ENCODE measurements around the gene RARRES1. TPM values are rescaled to one million over a fixed set of nuclear protein-coding genes. Genes with fewer than 3 reads are reported as not detected.
A peak's percentile ranks its signal among the peaks of the same experiment; 100 is the strongest.

The RARRES1 gene
- total RNA-seq, 1 donor from 2014 or later: 1.3 TPM

DNA sequence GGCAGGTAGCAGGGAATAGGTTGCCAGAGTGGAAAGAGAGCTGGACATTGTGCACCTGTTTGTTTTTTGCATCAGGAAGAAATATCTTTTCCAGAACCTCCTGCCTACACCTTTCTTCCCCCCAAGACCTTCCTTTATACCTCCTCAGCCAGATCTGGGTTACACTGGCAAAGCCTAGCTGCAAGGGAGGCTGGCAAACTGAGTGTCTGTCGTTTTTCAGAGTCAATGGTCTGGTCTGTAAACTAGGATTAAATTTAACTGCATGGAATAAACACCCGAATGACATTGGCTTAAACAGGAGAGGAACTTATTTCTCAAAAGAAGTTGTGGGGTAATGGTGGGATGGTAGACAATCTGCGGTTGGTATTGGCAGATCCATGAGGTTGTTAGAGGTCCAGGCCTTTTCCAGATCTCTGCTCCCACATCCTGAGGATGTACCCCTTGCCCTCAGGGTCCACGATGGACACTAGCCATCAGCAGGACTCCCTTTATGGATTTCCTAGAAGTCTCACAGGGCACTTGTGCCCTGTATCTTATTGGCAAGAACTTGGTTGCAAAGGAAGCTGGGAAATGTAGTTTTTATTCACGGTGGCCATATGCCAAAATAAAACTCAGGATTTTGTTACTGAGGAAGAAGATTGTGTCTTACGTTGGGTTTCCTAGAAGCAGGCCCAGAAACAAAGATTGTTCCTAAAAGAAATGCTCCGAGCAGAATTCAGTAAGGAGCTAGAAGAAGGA, 3.2 kb upstream of the RARRES1 start:
- no peak for DNase-seq (ENCODE audit: extremely low read depth, low read depth, low spot score)

DNA sequence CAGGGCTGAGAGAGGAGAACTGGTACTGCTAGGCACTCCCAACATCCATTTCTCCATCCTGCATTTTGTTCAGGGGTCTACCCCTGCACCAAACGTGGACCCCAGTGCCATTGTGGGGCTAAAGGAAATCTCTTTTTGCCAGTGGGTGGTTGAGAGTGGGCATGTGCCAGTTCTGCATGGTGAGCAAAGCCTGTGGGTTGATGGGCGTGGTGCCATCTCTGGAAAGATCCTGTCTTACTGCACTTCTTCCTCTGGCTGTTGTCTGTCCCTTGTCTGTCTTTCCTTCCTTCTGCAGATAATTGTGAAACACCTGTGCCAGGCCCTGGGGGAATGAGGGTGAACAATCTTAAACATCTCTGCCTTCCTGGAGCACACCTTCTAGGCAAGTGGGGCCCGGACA, 1.4 kb upstream of the RARRES1 start:
- DNase-seq (ENCODE audit: extremely low read depth, low read depth, low spot score): no peak

DNA sequence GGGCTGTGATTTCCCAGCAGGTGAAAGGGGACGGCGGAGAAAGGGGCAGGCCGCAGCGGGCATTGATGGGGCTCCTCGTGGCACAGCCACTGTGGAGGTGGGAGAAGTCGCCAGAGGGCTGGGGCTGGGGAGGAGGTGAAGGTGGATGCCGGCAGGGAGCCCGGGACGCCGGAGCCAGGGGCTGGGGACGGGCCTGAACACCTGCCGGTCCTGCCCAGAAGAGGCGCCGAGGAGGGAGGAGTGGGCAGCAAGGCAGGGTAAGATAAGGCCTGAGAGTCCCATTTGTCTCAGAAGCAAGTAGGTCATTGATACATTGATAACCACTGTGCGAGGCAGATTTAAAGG, 571 bp upstream of the RARRES1 start:
- DNase-seq (ENCODE audit: extremely low read depth, low read depth, low spot score): no peak

DNA sequence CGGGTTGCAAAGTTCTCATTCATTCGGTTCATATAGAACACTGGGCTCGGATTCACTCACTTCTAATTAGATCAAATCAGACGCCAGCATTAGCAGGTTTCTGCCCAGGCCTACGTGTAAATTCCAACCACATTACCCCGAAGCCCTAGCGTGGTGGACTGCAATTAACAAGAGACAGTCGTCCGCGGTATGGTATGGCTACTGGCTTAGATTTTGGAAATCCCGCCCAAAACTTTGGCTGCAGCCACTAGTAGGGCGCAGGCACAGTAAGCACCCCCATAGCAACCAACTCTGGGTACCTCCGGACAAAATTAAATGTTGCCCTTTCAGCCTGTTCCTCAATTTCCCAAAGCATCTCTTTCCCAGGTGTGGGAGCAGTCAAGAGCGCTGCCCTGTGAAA, 771 bp downstream of the RARRES1 start:
- DNase-seq (ENCODE audit: extremely low read depth, low read depth, low spot score): no peak

DNA sequence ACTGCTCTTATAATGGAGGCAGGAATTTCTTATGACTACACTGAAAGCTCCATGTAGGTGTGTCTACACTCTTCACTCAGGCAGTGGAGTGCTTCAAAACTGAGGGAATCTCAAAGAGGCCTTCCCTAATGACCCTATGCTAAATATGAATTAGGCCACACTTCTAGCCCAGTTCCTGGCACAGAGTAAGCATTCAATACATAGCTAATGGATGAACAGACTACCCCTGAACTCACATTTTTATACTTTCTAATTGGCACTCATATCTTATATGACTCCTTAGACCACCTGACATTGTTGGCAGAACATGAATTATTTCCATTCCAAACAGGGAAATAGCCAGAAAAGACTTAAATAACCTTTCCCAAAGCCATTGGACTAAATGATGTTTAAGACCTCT, 3.4 kb downstream of the RARRES1 start:
- no peak for DNase-seq (ENCODE audit: extremely low read depth, low read depth, low spot score)

DNA sequence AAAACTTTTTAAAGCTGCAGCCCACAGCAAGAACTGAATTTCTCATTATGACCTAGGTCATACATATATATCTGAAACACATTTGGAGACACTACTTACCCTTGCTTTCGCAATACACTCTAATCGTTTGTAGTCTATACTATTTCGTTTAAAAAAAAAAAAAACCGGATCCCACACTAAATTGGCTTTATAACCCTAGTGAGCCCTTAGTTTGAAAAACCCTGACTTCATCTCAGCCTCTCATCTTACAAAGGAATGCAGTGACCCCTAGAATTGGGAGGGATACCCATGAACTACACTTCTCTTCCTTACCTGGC, 4.2 kb downstream of the RARRES1 start:
- DNase-seq (ENCODE audit: extremely low read depth, low read depth, low spot score): no peak

DNA sequence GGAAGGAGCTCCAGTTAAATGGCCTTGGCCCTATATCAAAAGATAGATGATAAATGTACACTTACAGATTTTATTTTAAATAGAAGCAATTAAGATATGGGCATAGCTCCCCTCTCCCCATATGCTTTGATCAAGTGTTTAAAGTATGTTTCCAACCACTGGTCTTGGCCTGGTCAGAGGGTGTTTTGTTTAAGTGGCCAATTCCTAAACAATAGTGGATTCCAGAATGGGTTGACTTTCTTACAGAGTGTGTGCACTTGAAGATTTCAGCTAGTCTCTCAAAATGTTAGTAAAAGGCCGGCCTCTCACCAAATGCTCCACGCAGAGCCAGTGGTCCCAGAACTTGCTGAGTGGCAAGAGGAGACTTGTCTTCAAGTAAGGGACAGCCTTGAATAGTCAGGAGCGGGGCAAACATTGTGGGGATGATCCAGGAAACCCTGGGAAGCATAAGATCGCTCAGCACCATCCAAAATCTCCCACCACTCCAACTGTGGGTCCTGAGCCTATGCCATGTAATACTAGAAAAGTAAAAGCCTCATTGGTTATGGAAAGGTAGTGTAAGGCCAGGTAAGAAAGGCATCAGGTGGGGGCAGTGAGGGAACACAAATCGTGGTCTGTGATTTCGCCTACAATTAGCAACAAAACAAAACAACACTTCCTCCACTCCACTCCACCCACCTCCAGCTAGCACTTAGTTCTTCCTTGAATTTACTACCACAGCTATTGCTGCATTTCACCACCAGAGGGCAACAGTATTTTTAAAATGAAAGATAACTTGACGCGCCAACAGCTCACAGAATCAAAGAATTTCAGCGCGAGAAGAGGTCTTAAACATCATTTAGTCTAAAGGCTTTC, 4.8 kb downstream of the RARRES1 start:
- DNase-seq (ENCODE audit: extremely low read depth, low read depth, low spot score): peak; percentile 42

DNA sequence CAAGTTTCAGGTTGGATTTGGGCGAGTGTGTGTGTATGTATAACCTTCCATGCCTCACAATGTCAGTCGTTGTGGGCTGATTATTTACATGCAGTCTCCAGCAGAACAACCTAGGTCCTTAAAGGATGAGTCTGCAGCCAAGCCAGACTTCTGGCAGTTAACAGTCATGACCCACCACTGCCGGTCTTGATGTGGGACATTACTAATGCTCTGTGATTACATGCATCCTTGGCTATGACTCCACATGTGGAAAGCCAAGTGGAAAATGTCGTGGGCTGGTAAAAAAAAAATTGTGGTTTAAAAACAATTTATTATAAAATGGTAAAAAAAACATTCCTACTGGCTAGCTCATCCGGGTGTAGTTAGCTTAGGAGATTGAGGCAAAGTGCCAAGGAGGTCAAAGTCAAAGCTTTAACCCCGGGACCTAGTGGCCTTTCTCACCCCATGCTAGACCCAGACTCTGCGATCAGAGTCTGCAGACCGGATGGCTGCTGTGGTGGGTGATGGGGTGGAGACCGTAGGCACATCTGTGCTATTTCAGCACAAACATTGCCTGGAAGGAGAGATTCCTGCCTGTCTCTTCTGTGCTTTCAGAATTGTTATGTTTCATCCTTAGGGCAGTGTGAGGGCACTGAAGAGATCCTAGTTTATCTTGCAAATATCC, 6.8 kb downstream of the RARRES1 start:
- peak; percentile 51 for DNase-seq (ENCODE audit: extremely low read depth, low read depth, low spot score)

DNA sequence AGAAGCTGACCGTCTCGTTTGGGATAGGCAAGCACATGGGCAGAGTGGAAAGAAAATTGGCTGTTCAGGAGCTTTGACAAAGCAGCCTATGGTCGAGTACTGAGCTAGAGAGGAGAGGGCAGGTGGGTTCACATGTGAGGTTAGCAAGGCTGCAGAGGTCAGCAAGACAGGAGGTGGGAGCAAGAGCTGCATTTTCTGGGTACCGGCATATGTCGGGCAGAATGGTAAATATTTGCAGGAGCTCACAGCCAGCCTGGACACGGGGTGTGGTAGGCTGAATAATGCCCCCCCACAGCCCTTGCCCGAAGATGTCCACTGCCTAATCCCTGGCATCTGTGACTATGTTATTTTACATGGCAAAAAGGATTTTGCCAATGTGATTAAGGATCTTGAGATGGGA, 8.3 kb downstream of the RARRES1 start:
- no peak for DNase-seq (ENCODE audit: extremely low read depth, low read depth, low spot score)

DNA sequence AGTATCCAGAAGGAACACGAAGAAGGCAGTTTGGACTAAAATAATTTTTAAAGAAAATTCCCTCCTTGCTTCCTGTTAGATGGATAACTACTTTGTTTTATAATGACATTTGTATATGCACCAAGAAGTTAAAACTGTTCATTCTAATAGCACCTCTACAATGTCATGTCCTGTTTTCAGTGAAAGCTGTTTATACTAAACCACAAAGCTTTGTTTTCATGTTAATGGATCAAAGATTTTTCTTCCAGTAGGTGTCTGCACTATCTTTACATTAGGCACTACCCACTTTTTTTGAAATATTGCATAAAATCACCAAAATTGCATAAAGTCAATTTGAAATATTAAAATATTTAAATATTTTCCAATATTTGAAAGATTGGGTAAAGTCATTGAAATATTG, 10.1 kb downstream of the RARRES1 start:
- no peak for DNase-seq (ENCODE audit: extremely low read depth, low read depth, low spot score)

DNA sequence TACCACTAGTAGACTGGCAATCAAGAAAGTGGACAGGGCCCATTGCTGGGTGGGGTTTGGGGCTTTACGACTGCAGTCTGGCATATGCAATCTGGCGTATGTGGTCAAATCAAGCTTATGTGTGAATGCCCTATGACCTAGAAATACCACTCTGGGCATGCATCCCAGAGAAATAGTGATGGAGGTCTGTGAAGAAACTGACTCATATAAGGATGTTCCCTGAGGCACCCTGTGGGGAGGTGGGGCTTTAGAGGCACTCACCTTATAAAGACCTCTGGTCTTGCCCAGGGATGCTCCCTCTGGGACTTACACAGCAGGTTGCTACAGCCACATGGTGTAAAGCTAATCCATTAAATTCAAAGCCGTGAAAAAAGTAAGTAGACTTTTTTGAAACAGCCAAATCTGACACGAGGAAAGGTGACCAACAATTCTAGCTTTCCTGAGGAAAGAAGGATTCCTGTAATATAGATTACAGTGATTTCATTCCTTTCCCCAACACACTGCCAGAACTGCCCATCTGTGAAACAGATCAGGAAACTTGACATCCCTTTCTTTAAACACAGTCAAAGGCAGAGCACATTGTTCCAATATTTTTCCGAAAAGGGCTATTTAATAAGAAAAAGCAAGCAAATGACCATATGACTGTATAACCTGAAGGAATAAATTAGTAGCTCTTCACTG, 13.6 kb downstream of the RARRES1 start:
- no peak for DNase-seq (ENCODE audit: extremely low read depth, low read depth, low spot score)

DNA sequence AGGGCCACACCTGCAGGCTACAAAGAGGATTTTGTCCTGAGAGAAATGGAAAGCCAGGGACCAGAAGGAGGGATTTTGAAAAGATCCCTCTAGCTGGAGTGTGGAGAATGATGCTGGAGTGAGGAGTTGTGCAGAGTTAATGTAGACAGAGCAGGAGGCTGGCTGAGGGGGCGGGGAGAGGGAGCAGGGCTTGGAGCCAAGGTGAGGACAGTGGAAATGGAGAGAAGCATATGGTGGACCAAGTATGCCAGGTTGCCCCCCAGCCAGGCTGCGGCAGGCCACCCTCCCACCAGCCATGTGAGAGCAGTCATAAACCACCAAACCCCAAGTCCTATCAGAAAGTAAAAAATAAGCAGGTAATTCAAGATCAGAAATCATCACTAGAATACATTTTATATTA, 14.7 kb downstream of the RARRES1 start:
- no peak for DNase-seq (ENCODE audit: extremely low read depth, low read depth, low spot score)

DNA sequence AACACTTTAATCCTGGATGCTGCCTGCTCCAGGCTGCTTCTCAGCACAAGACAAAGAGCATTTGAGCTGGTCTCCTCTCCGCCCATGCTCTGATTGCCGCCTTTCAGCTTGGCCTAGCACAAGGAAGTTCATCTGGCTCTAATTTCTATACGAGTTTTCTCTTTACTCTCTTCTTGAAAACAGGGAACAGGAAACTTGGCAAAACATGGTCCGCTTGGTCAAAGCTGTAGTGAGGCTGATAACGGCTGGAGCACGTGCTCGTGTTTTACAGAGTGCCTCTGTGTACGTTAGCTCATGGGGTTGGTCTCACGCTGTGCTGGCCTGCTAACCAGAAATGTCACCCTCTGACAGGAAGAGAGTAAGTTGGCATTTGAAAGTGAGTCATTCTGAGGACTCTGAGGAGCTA, 19.2 kb downstream of the RARRES1 start:
- peak; percentile 83 for DNase-seq (ENCODE audit: extremely low read depth, low read depth, low spot score)

DNA sequence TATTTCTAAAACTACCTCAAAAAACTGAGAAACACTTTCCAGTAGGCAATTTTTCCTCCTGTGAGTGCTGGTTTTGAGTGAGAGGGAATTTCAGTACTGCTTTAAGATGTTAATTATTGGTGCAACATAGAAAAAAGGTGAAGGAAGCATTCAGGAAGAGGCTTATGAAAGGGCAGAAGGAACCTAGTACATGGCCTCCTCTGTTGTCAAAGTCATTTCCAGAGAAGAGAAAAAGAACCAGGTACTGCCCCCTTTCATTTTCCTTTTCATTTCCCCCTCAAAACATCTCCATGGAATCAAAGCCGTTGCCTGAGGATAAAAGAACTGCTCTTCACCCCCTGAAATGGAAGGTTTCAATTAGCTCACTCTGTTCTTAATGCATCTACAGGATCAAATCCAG, 19.8 kb downstream of the RARRES1 start:
- no peak for DNase-seq (ENCODE audit: extremely low read depth, low read depth, low spot score)

DNA sequence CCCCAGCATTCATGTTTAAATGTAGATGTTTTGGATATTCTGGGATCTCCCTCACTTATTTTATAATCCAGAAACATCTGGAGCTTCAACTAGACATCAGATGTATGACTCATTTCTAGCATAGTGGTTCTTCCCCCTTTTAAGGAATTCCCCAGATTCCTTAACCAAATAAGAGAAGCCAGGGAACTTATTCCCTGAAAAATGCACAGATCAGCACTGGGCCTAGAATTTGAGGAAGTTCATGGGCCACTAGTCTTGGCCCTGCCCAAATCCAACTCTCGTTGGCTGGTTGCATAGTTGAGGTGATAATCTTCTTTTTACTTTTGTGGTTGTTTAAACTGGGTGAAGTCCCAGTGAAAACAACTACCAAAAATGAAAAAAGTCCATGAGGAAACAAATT, 20.4 kb downstream of the RARRES1 start:
- no peak for DNase-seq (ENCODE audit: extremely low read depth, low read depth, low spot score)

DNA sequence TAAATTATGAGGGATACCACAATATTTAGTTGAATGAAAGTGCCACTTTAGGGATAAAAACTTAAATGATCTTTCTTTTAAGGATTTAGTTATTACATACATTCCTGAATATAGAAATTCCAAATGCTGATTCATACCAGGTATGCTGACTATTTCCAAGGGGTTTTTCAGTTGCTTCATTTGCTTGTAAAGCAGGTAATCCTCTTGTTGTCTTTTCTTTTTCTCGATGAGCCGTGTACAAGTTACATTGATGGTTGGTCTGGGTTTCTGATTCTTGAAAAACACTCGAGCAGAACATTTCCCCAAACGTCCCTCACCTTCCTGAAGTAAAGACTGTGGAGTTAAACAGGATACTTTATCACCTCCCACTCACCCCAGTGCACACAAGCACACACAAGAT, 21.7 kb downstream of the RARRES1 start:
- DNase-seq (ENCODE audit: extremely low read depth, low read depth, low spot score): no peak

DNA sequence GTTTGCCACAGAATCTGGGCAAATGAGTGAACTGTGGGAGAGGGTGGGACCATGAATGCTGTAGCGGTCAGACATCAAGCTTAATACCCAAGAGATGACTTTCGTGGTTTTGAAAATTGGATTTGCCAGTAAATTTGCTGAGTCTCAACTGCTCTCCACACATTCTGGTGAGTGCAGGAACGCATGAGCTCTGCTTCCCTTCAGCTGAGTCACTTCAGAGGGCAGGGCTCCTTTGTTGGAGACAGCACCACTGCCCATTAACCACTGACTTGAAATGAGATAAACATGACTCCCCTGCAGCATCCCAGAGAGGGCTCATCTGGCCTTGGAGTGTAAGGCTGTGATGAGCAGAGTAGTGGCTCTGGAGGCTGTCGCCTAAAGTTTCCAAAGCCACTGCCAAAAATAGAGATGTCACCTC, 22.6 kb downstream of the RARRES1 start:
- no peak for DNase-seq (ENCODE audit: extremely low read depth, low read depth, low spot score)

DNA sequence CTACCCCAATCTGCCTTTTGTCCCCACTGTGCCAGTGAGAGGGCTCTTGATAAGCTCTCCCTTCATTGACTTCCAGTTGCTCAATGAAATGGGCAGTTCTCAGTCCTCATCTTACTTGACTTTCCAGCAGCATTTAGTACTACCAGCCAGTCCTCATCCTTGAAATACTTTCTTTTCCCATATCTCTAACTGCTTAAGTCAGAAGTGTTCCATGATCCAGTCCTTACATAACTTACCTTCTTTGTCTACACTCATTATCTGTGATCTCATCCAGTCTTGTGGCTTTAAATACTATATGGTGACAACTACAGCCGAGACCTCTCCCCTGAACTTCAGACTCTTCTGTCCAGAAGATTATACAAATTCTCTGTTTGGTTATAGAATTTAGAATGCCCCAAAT, 28.7 kb downstream of the RARRES1 start:
- no peak for DNase-seq (ENCODE audit: extremely low read depth, low read depth, low spot score)

DNA sequence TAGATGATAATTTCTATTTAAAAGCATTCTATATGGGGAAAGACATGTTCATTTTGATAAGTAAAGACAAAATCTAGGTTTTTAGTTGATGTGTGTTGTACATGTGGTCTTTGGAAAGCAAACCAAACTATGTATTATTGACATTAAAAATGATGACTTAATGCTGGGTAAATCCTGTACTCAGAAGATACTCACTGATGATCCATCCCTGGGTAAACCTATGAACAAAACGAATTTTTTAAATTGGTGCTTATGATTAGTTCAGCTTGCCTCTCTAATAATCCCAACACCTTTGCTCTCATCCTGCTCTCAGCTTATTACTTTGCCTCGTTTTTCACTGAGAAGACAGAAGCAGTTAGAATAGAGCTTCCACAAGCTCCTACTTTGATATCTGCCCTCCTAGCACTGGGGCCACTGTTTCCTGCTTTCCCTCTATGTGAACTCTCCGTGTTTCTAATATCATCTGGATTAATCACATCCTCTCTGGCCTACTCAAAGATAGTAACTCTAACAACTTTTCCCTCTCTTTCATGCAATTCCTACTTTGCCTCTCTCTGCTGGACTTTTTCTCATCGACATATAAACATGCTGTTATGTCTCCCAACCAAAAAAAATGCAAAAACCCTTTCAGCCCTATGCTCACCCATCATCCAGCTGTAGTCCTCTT, 29.3 kb downstream of the RARRES1 start:
- no peak for DNase-seq (ENCODE audit: extremely low read depth, low read depth, low spot score)

DNA sequence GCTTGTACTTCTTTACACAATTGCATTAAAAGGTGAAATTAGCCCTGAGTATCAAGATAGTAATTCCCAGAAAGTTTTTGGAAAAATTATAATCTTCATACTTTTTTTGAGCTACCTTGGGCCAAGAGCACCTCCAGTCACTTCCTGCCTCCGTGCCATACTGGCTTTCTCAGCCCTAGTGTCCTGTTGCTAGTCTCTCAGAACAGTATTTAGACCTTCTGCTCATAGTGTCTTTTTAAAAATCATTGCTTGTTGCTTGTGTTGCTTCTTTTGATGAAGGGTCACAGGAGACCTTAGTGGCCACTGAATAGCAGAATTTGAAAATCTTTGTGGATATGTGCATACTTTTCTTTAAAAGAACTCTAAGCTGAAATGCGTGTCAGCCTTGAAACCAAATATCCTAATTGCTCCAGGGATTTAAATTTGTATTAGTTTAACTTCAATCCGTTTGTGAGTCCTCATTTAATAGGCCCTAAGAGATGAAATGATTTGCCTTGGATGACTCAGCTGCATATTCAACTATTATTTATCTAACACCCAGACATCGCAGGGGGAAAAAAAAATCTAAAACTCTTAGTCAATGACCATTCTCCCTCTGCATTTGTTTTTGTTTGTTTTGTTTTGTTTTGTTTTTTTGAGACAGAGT, 30.7 kb downstream of the RARRES1 start:
- DNase-seq (ENCODE audit: extremely low read depth, low read depth, low spot score): no peak
